ENCODE measurements around the gene ZNF19.
A peak's percentile ranks its signal among the peaks of the same experiment; 100 is the strongest.
"Not testable (repeated sequence)": the region's sequence is repeated elsewhere in the genome, so short reads cannot be mapped to it uniquely, and the experiment has no call there.

The ZNF19 gene

GRCh38 chr16:71489122-71489521 lies at the start of gene ZNF19:
Gene ZNF19 (minus strand): TSS chr16:71489324. CDS start chr16:71482114, 7,210 bp downstream.
- DNase-seq (ENCODE audit: low read depth), result no peak

- peak; percentile 7 for DNase-seq (ENCODE audit: low read depth)
These were observed 48.5 kb upstream of the ZNF19 start for GRCh38 chr16:71537643-71538042.

GRCh38 chr16:71536752-71537499 lies 47.8 kb upstream of the ZNF19 start:
- DNase-seq (ENCODE audit: low read depth), result no peak

GRCh38 chr16:71532366-71532765 lies 43.2 kb upstream of the ZNF19 start:
- no peak for DNase-seq (ENCODE audit: low read depth)

GRCh38 chr16:71528863-71529262 lies 39.7 kb upstream of the ZNF19 start:
- no peak for DNase-seq (ENCODE audit: low read depth)

- DNase-seq (ENCODE audit: low read depth), result no peak
These were observed 39.1 kb upstream of the ZNF19 start for GRCh38 chr16:71528257-71528656.

- DNase-seq (ENCODE audit: low read depth), result no peak
These were observed 37.0 kb upstream of the ZNF19 start, which contains the start of gene CHST4 for GRCh38 chr16:71526111-71526631. Gene CHST4 (plus strand): TSS chr16:71526426. CDS start chr16:71536678, 10,252 bp downstream.

- no peak for DNase-seq (ENCODE audit: low read depth)
These were observed 35.7 kb upstream of the ZNF19 start for GRCh38 chr16:71524566-71525553.

- DNase-seq (ENCODE audit: low read depth), result no peak
These were observed 31.4 kb upstream of the ZNF19 start for GRCh38 chr16:71520550-71520949.

GRCh38 chr16:71515026-71515425 lies 25.9 kb upstream of the ZNF19 start:
- no peak for DNase-seq (ENCODE audit: low read depth)

GRCh38 chr16:71514476-71514875 lies 25.4 kb upstream of the ZNF19 start:
- DNase-seq (ENCODE audit: low read depth), result no peak

GRCh38 chr16:71513302-71513701 lies 24.2 kb upstream of the ZNF19 start:
- no peak for DNase-seq (ENCODE audit: low read depth)

GRCh38 chr16:71507061-71507460 lies 17.9 kb upstream of the ZNF19 start:
- no peak for DNase-seq (ENCODE audit: low read depth)

- DNase-seq (ENCODE audit: low read depth), result no peak
These were observed 15.8 kb upstream of the ZNF19 start for GRCh38 chr16:71504901-71505300.

GRCh38 chr16:71504051-71504450 lies 14.9 kb upstream of the ZNF19 start:
- not testable (repeated sequence) for DNase-seq (ENCODE audit: low read depth)

GRCh38 chr16:71501547-71501946 lies 12.4 kb upstream of the ZNF19 start:
- DNase-seq (ENCODE audit: low read depth), result no peak

- DNase-seq (ENCODE audit: low read depth), result no peak
These were observed 11.8 kb upstream of the ZNF19 start for GRCh38 chr16:71500964-71501363.

- DNase-seq (ENCODE audit: low read depth), result peak; percentile 45
These were observed 10.7 kb upstream of the ZNF19 start for GRCh38 chr16:71499775-71500364.

GRCh38 chr16:71498031-71498430 lies 8.9 kb upstream of the ZNF19 start:
- DNase-seq (ENCODE audit: low read depth), result no peak

GRCh38 chr16:71493213-71493612 lies 4.1 kb upstream of the ZNF19 start:
- no peak for DNase-seq (ENCODE audit: low read depth)

GRCh38 chr16:71492786-71493185 lies 3.7 kb upstream of the ZNF19 start:
- DNase-seq (ENCODE audit: low read depth), result no peak

GRCh38 chr16:71491054-71491453 lies 1.9 kb upstream of the ZNF19 start:
- no peak for DNase-seq (ENCODE audit: low read depth)
